ENCODE measurements around the gene SYNE2. TPM values are rescaled to one million over a fixed set of nuclear protein-coding genes. Genes with fewer than 3 reads are reported as not detected.
A peak's percentile ranks its signal among the peaks of the same experiment; 100 is the strongest.

Gene SYNE2
- total RNA-seq, 1 donor from 2014 or later = 5.7 TPM

DNA sequence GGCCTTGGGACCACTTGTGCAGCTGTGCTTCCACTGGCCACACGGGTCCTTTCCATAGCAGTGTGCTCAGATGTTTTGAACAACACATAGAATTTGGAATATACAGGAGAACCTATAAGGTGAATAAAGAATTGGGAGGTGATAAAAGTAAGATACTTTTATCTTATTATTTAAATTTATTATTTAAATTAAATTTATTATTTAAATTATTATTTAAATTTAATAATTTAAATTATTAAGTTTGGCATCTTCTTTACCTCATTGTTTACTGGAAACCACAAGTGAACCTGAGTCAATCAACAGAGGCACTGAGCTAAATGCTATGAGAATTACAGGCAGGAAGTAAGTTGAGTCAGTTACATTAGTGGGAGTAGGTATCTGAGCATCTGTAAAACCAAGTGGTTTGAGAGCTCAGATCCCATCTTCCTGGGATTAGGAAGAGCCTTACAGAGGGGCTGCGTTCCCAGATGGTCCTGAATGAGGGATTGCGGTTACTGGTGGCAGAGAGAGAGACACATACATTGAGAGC lies 338.2 kb downstream of the SYNE2 start:
- DNase-seq (ENCODE audit: low read depth) (no peak), FAIRE-seq (no peak)
- Histone ChIP-seq H3K36me3 (ENCODE audit: insufficient read depth, low read length) (no peaks in the 10 kb centered on the region), H4K20me1 (ENCODE audit: insufficient read depth, low read length) (no peaks in the 10 kb centered on the region), H3K4me2 (ENCODE audit: low read length) (no peak overlapping the region), H3K79me2 (ENCODE audit: insufficient read depth, low read length) (no peaks in the 10 kb centered on the region), H2AFZ (ENCODE audit: low read depth, low read length) (no peak overlapping the region), H3K27ac (ENCODE audit: low read depth, low read length) (no peak overlapping the region), H3K4me3 (ENCODE audit: insufficient read depth, low read depth, low read length) (no peak overlapping the region), H3K9ac (ENCODE audit: low read length) (no peak overlapping the region), H3K9me3 (ENCODE audit: insufficient read depth, low read depth, low read length) (no peaks in the 10 kb centered on the region), H3K27me3 (ENCODE audit: insufficient read depth, low read length) (no peaks in the 10 kb centered on the region), H3K4me1 (ENCODE audit: insufficient read depth, low read length) (peaks cover 4% of the 10 kb centered on the region)
- Mint-ChIP-seq H3K9me3 (ENCODE audit: unreplicated experiment) (no peaks in the 10 kb centered on the region), H3K4me3 (ENCODE audit: unreplicated experiment) (no peak overlapping the region), H3K27me3 (ENCODE audit: low read depth, unreplicated experiment) (peaks cover 3% of the 10 kb centered on the region), H3K27ac (ENCODE audit: unreplicated experiment) (no peak overlapping the region), H3K36me3 (ENCODE audit: low read depth, unreplicated experiment) (no peaks in the 10 kb centered on the region), H3K4me1 (ENCODE audit: low read depth, unreplicated experiment) (peaks cover 9% of the 10 kb centered on the region)
- no peak for TF ChIP-seq EZH2 (IDR thresholded peaks at IDR 0.05; ENCODE audit: insufficient read depth, low read length)
- no peak for TF ChIP-seq CTCF (IDR thresholded peaks at IDR 0.05; ENCODE audit: insufficient read depth, low read depth, low read length)

DNA sequence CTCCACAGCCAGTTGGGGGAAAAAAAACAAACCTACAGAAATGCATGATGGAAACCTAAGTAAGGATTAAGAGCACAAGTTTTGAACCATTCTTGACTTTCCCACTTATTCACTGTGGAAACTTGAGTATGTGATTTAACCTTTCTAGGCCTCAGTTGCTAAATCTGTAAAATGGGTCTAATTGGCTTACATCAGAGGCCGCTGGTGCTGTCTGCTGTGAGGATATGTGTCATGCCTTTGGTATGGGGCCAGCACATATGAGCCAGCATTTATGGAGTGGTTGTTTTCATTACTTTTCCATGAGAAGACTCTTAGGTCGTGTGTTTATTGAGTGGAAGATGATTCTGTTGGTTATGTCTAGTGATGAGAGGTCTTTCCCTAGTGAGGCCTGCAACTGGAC lies 339.0 kb downstream of the SYNE2 start:
- Histone ChIP-seq H3K4me2 (ENCODE audit: low read length) (no peak overlapping the region), H3K27ac (ENCODE audit: low read depth, low read length) (no peak overlapping the region), H3K4me3 (ENCODE audit: insufficient read depth, low read depth, low read length) (no peak overlapping the region), H3K36me3 (ENCODE audit: insufficient read depth, low read length) (no peaks in the 10 kb centered on the region), H3K4me1 (ENCODE audit: insufficient read depth, low read length) (peaks cover 4% of the 10 kb centered on the region), H2AFZ (ENCODE audit: low read depth, low read length) (no peak overlapping the region), H3K9ac (ENCODE audit: low read length) (no peak overlapping the region), H3K27me3 (ENCODE audit: insufficient read depth, low read length) (no peaks in the 10 kb centered on the region), H3K79me2 (ENCODE audit: insufficient read depth, low read length) (no peaks in the 10 kb centered on the region), H4K20me1 (ENCODE audit: insufficient read depth, low read length) (no peaks in the 10 kb centered on the region), H3K9me3 (ENCODE audit: insufficient read depth, low read depth, low read length) (no peaks in the 10 kb centered on the region)
- Mint-ChIP-seq H3K27me3 (ENCODE audit: low read depth, unreplicated experiment) (peaks cover 2% of the 10 kb centered on the region), H3K4me1 (ENCODE audit: low read depth, unreplicated experiment) (peaks cover 12% of the 10 kb centered on the region), H3K4me3 (ENCODE audit: unreplicated experiment) (no peak overlapping the region), H3K9me3 (ENCODE audit: unreplicated experiment) (no peaks in the 10 kb centered on the region), H3K27ac (ENCODE audit: unreplicated experiment) (peak overlapping the region; percentile 30), H3K36me3 (ENCODE audit: low read depth, unreplicated experiment) (no peaks in the 10 kb centered on the region)
- TF ChIP-seq EZH2 (IDR thresholded peaks at IDR 0.05; ENCODE audit: insufficient read depth, low read length) = no peak
- no peak for TF ChIP-seq CTCF (IDR thresholded peaks at IDR 0.05; ENCODE audit: insufficient read depth, low read depth, low read length)
- DNase-seq (ENCODE audit: low read depth) (peak; percentile 73), FAIRE-seq (no peak)

GRCh38 chr14:64193821-64194220 lies 341.0 kb downstream of the SYNE2 start:
- Histone ChIP-seq H3K9ac (ENCODE audit: low read length) (no peak overlapping the region), H3K79me2 (ENCODE audit: insufficient read depth, low read length) (no peaks in the 10 kb centered on the region), H2AFZ (ENCODE audit: low read depth, low read length) (no peak overlapping the region), H3K4me3 (ENCODE audit: insufficient read depth, low read depth, low read length) (no peak overlapping the region), H3K9me3 (ENCODE audit: insufficient read depth, low read depth, low read length) (no peaks in the 10 kb centered on the region), H3K36me3 (ENCODE audit: insufficient read depth, low read length) (no peaks in the 10 kb centered on the region), H3K4me1 (ENCODE audit: insufficient read depth, low read length) (peaks cover 4% of the 10 kb centered on the region), H3K27me3 (ENCODE audit: insufficient read depth, low read length) (no peaks in the 10 kb centered on the region), H3K27ac (ENCODE audit: low read depth, low read length) (no peak overlapping the region), H4K20me1 (ENCODE audit: insufficient read depth, low read length) (no peaks in the 10 kb centered on the region), H3K4me2 (ENCODE audit: low read length) (no peak overlapping the region)
- H3K4me1 Mint-ChIP-seq (ENCODE audit: low read depth, unreplicated experiment) = peaks cover 21% of the 10 kb centered on the region
- no peaks in the 10 kb centered on the region for H3K27me3 Mint-ChIP-seq (ENCODE audit: low read depth, unreplicated experiment)
- no peak overlapping the region for H3K4me3 Mint-ChIP-seq (ENCODE audit: unreplicated experiment)
- TF ChIP-seq EZH2 (IDR thresholded peaks at IDR 0.05; ENCODE audit: insufficient read depth, low read length) (no peak), CTCF (IDR thresholded peaks at IDR 0.05; ENCODE audit: insufficient read depth, low read depth, low read length) (no peak)
- no peaks in the 10 kb centered on the region for H3K36me3 Mint-ChIP-seq (ENCODE audit: low read depth, unreplicated experiment)
- no peak for DNase-seq (ENCODE audit: low read depth)
- H3K27ac Mint-ChIP-seq (ENCODE audit: unreplicated experiment) = no peak overlapping the region
- no peak for FAIRE-seq
- no peaks in the 10 kb centered on the region for H3K9me3 Mint-ChIP-seq (ENCODE audit: unreplicated experiment)

All from astrocyte (in vitro differentiated cells and primary cell).